Naive thymus-derived CD4-positive, alpha-beta T cell (primary cell): ENCODE results near the gene LRP2. TPM values are rescaled to one million over a fixed set of nuclear protein-coding genes. Genes with fewer than 3 reads are reported as not detected.
"Not testable (repeated sequence)": the region's sequence is repeated elsewhere in the genome, so short reads cannot be mapped to it uniquely, and the experiment has no call there.

ENCODE experiments used
- ATAC-seq: fragments of 150-1000 bp; cut with Tn5 transposase; 2 replicates; pipeline ENCODE4 v1.10.0; 2021; ENCODE audit warnings: mild to moderate bottlenecking, moderate library complexity
- CTCF ChIA-PET: fragments of 350-600 bp; sonication (Branson Sonifier 250); formaldehyde crosslinking; loops from one replicate; lab custom pipeline; 2021; ENCODE audit warnings: antibody characterized with exemption; lab: Charles Lee
- POLR2A ChIA-PET: fragments of 350-600 bp; sonication (Branson Sonifier 250); formaldehyde crosslinking; loops from one replicate; lab custom pipeline; 2021; ENCODE audit warnings: antibody characterized with exemption, inconsistent platforms; lab: Charles Lee
- DNase-seq, 9 donors: peaks; one replicate each; pipeline versions ENCODE4 v3.0.0 to v3.0.0-alpha.2; 2020 to 2022; ENCODE audit warnings: mixed read lengths in 1 of 9
- H3K27ac ChIP-seq: one replicate; pipeline ENCODE4 v1.7.0; 2013; ENCODE audit warnings: mild to moderate bottlenecking, low read depth, low read length, moderate library complexity
- H3K27me3 ChIP-seq, 2 donors: one replicate each; pipeline ENCODE4 v1.7.0; 2013; ENCODE audit warnings: low read length in 2 of 2, mild to moderate bottlenecking in 2 of 2, moderate library complexity in 2 of 2; ENCODE audit not compliant: control insufficient read depth in 2 of 2, insufficient read depth in 2 of 2
- H3K36me3 ChIP-seq, 3 experiments: 1 replicate in 2 of 3; 2 replicates in 1 of 3; pipeline ENCODE4 v1.7.0; 2013; ENCODE audit warnings: low read length in 3 of 3, mild to moderate bottlenecking in 3 of 3, moderate library complexity in 1 of 3; ENCODE audit not compliant: insufficient read depth in 3 of 3, control insufficient read depth in 2 of 3
- H3K4me1 ChIP-seq, 2 donors: one replicate each; pipeline ENCODE4 v1.7.0; 2013; ENCODE audit warnings: low read length in 2 of 2, mild to moderate bottlenecking in 2 of 2, moderate library complexity in 1 of 2; ENCODE audit not compliant: control insufficient read depth in 2 of 2, insufficient read depth in 2 of 2
- H3K4me3 ChIP-seq: 2 replicates; pipeline ENCODE4 v1.7.0; 2013; ENCODE audit warnings: mild to moderate bottlenecking, low read length
- H3K9me3 ChIP-seq, 3 experiments: 1 replicate in 2 of 3; 2 replicates in 1 of 3; pipeline ENCODE4 v1.7.0; 2013; ENCODE audit warnings: low read length in 3 of 3; ENCODE audit not compliant: control insufficient read depth in 2 of 3
- H3K27ac Mint-ChIP-seq, 9 donors: one replicate each; pipeline ENCODE4 v1.8.0; 2020 to 2022; ENCODE audit warnings: mixed read lengths in 9 of 9, mild to moderate bottlenecking in 8 of 9, moderate library complexity in 5 of 9, inconsistent platforms in 2 of 9
- H3K27me3 Mint-ChIP-seq, 5 donors: one replicate each; pipeline ENCODE4 v1.8.0; 2021 to 2022; ENCODE audit warnings: mixed read lengths in 5 of 5, mild to moderate bottlenecking in 1 of 5
- H3K36me3 Mint-ChIP-seq, 5 donors: one replicate each; pipeline ENCODE4 v1.8.0; 2020 to 2022; ENCODE audit warnings: mixed read lengths in 5 of 5, mild to moderate bottlenecking in 3 of 5, inconsistent platforms in 1 of 5
- H3K4me1 Mint-ChIP-seq, 7 donors: one replicate each; pipeline ENCODE4 v1.8.0; 2020 to 2022; ENCODE audit warnings: mixed read lengths in 7 of 7, mild to moderate bottlenecking in 3 of 7, inconsistent platforms in 1 of 7
- H3K4me3 Mint-ChIP-seq, 10 donors: one replicate each; pipeline ENCODE4 v1.8.0; 2020 to 2022; ENCODE audit warnings: mild to moderate bottlenecking in 10 of 10, mixed read lengths in 10 of 10, moderate library complexity in 6 of 10, inconsistent platforms in 2 of 10
- H3K9me3 Mint-ChIP-seq, 11 donors: one replicate each; pipeline ENCODE4 v1.8.0; 2020 to 2022; ENCODE audit warnings: mixed read lengths in 11 of 11, mild to moderate bottlenecking in 4 of 11, inconsistent platforms in 1 of 11, moderate library complexity in 1 of 11
- intact Hi-C, 2 donors: fragments of 100-400 bp; cut with micrococcal nuclease; formaldehyde crosslinking; loops; one replicate each; pipeline ENCODE4 v1.15.1; 2023
- polyA plus RNA-seq, 2 donors: library from polyadenylated mRNA; unstranded; fragments of 300-500 nt; fragmentation: Illumina TruSeq; gene quantifications; one replicate each; pipeline ENCODE4 v1.2.3, GENCODE V29; 2021
- total RNA-seq, 6 experiments: library from RNA in 5 of 6; stranded (reverse) in 5 of 6; gene quantifications; 1 replicate in 5 of 6; 2 replicates in 1 of 6; pipeline ENCODE4 v1.2.3 and lab custom pipeline; 2021 to 2026

The LRP2 gene
- total and polyA plus RNA-seq, 7 experiments from 2014 or later: 0.15 TPM; not detected in 6

DNA sequence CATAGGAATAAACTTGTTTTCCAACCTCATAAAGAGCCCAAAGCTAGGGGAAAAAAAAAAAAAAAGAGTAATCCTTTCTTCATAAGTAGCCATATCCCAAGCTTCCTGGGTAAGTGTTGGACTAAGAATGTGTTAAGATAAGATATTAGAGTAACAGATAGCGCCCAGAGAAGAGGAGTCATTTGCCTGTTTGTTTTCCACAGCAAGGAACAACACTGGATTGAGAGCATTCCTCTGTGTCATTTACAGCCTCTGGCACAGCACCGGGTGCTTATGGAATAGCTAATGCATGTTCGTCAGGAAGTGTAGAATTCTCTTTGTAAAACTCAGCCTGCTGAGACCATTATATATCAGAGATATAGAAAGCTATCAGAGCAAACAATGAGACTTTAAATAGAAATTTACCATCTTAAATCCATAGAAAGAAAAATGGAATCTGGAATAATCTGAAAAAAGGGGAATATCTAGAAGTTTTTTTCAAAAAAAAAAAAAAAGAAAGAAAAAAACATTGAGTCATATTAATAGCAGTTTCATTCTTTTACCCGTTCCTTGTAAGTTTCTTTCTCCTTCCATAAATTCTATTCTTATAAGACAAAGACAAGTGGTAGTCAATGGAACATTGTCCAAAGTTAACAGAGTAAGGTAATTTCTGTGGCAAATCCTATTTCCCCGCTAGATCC lies 37.6 kb downstream of the LRP2 start:
- no peak overlapping the region for H3K4me3 ChIP-seq
- DNase-seq: no peak
- no peak overlapping the region for H3K4me3 Mint-ChIP-seq
- no peaks in the 10 kb centered on the region for H3K36me3 Mint-ChIP-seq
- ChIA-PET POLR2A (no interaction called here), CTCF (interaction anchor here (0.6 kb wide), 1 partner anchor 48 kb away, joined by 3 read pairs; no protein-coding TSS in a partner anchor)
- H3K27me3 Mint-ChIP-seq: peaks cover 5 to 19% (median 11%) of the 10 kb centered on the region in 5 donors
- intact Hi-C loops: no loop called here
- H3K4me1 ChIP-seq: no peaks in the 10 kb centered on the region
- no peaks in the 10 kb centered on the region for H3K27me3 ChIP-seq
- H3K9me3 ChIP-seq: no peaks in the 10 kb centered on the region
- H3K9me3 Mint-ChIP-seq: peaks cover 0 to 2% (median 0%) of the 10 kb centered on the region in 11 donors
- H3K36me3 ChIP-seq: no peaks in the 10 kb centered on the region
- no peak overlapping the region for H3K27ac Mint-ChIP-seq
- no peak for ATAC-seq
- H3K4me1 Mint-ChIP-seq: no peaks in the 10 kb centered on the region
- H3K27ac ChIP-seq: no peak overlapping the region

DNA sequence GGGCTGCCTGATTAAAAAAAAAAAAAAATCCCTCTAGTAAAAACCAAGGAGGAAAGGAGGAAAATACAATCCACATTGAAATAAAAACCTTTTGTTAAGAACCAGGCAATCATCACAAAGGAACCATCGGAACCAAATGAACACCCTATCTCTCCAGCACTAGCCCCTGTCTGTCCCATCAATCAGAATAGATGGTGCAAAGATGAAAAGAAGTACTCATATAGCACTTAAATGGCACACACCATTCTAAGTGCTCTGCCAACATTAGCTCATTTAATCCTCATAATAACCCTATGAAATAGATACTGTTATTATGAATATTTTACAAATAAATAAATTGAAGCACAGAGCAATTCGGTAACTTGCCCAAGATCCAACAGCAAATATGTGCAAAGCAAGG lies 38.5 kb downstream of the LRP2 start:
- intact Hi-C loops: no loop called here
- H3K4me1 ChIP-seq: no peaks in the 10 kb centered on the region
- no peaks in the 10 kb centered on the region for H3K9me3 ChIP-seq
- ChIA-PET POLR2A (no interaction called here), CTCF (no interaction called here)
- DNase-seq: no peak
- Mint-ChIP-seq H3K4me1 (no peaks in the 10 kb centered on the region), H3K36me3 (no peaks in the 10 kb centered on the region), H3K9me3 (peaks cover 0 to 2% (median 0%) of the 10 kb centered on the region in 11 donors), H3K27me3 (peaks cover 5 to 16% (median 6%) of the 10 kb centered on the region in 5 donors), H3K27ac (no peak overlapping the region), H3K4me3 (no peak overlapping the region)
- no peaks in the 10 kb centered on the region for H3K36me3 ChIP-seq
- ATAC-seq: no peak
- no peak overlapping the region for H3K4me3 ChIP-seq
- H3K27ac ChIP-seq: no peak overlapping the region
- no peaks in the 10 kb centered on the region for H3K27me3 ChIP-seq

DNA sequence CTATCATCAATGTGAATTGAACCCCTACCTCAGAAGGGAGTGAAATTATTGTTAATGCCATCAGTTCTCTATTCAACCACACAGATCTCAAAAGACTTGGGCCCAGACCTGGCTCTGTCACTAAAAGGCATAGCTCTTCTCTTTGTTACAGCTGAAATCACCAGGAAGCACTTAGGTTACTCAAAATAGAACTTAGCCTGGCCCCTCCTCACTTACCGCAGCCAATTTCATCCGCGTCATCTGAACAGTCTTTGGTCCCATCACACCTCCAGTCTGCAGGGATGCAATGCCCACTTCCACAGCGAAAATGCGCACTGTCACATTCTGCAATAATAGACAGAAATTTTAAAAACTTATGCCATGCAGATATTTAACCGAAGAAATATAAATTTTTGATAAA lies 41.8 kb downstream of the LRP2 start:
- Histone ChIP-seq H3K36me3 (no peaks in the 10 kb centered on the region), H3K9me3 (no peaks in the 10 kb centered on the region), H3K27me3 (no peaks in the 10 kb centered on the region), H3K27ac (no peak overlapping the region), H3K4me1 (no peaks in the 10 kb centered on the region), H3K4me3 (no peak overlapping the region)
- Mint-ChIP-seq H3K4me3 (no peak overlapping the region), H3K27me3 (peaks cover 5 to 21% (median 11%) of the 10 kb centered on the region in 5 donors), H3K4me1 (no peaks in the 10 kb centered on the region), H3K9me3 (peaks cover 0 to 3% (median 0%) of the 10 kb centered on the region in 11 donors), H3K27ac (no peak overlapping the region), H3K36me3 (no peaks in the 10 kb centered on the region)
- DNase-seq (no peak), ATAC-seq (no peak)
- intact Hi-C loops: no loop called here
- ChIA-PET POLR2A (no interaction called here), CTCF (no interaction called here)

DNA sequence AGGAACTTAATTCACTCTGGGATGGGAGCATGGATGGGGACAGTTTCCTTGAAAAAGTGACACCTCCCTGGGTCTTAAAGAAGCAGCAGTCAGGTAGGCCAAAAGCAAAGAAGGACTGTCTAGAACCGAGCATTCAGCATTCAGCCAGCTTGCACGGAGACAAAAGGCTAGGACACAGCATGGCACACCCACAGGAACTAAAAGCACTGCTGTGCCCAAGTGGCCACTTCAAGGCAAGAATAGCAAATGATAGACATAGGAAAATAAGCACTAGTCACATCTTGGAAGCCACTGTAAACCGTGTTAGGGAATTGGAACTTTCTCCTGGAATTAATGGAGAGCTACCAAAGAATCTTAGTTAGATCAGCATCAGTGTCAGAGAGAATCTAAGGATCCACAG lies 47.0 kb downstream of the LRP2 start:
- POLR2A ChIA-PET: no interaction called here
- H3K27me3 Mint-ChIP-seq: peaks cover 0 to 40% (median 27%) of the 10 kb centered on the region in 5 donors
- CTCF ChIA-PET: no interaction called here

DNA sequence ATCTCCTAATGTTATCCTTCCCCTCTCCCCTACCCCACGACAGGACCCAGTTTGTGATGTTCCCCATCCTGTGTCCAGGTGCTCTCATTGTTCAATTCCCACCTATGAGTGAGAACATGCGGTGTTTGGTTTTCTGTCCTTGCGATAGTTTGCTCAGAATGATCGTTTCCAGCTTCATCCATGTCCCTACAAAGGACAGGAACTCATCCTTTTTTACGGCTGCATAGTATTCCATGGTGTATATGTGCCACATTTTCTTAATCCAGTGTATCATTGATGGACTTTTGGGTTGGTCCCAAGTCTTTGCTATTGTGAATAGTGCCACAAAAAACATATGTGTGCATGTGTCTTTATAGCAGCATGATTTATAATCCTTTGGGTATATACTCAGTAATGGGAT lies 54.0 kb downstream of the LRP2 start:
- H3K4me3 Mint-ChIP-seq, CTCF ChIA-PET, H3K4me3 ChIP-seq, H3K4me1 Mint-ChIP-seq, H3K36me3 ChIP-seq, ATAC-seq, H3K27ac Mint-ChIP-seq, H3K9me3 ChIP-seq, H3K27ac ChIP-seq, H3K27me3 ChIP-seq, POLR2A ChIA-PET, DNase-seq, intact Hi-C loops, H3K4me1 ChIP-seq: not testable (repeated sequence)
- Mint-ChIP-seq H3K36me3 (peaks cover 0 to 12% (median 0%) of the 10 kb centered on the region in 5 donors), H3K9me3 (peaks cover 0 to 32% (median 9%) of the 10 kb centered on the region in 11 donors), H3K27me3 (peaks cover 2 to 25% (median 16%) of the 10 kb centered on the region in 5 donors)

More for the DNA sequence above, 47.0 kb downstream of the LRP2 start:
- no peak for DNase-seq
- H3K36me3 Mint-ChIP-seq: peaks cover 0 to 12% (median 0%) of the 10 kb centered on the region in 5 donors
- Histone ChIP-seq H3K4me1 (no peaks in the 10 kb centered on the region), H3K4me3 (no peak overlapping the region), H3K27me3 (no peaks in the 10 kb centered on the region), H3K9me3 (no peaks in the 10 kb centered on the region), H3K36me3 (no peaks in the 10 kb centered on the region), H3K27ac (no peak overlapping the region)
- no peak overlapping the region for H3K4me3 Mint-ChIP-seq
- no peak overlapping the region for H3K27ac Mint-ChIP-seq
- ATAC-seq: no peak
- H3K9me3 Mint-ChIP-seq: peaks cover 0 to 20% (median 7%) of the 10 kb centered on the region in 11 donors
- intact Hi-C loops: no loop called here
- no peaks in the 10 kb centered on the region for H3K4me1 Mint-ChIP-seq

DNA sequence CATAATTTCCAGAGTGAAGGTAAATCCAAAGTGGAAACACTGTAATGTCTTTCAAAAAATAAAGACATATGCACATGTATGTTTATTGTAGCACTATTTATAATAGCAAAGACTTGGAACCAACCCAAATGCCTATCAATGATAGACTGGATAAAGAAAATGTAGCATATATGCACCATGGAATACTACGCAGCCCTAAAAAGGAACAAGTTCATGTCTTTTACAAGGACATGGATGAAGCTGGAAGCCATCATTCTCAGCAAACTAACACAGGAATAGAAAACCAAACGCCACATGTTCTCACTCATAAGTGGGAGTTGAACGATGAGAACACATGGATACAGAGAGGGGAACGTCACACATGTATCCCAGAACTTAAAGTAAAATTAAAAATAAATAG lies 57.6 kb downstream of the LRP2 start:
- H3K27ac ChIP-seq, H3K9me3 ChIP-seq, H3K4me1 ChIP-seq, H3K36me3 Mint-ChIP-seq, H3K4me3 ChIP-seq, H3K36me3 ChIP-seq, H3K27ac Mint-ChIP-seq, H3K4me3 Mint-ChIP-seq, ATAC-seq, H3K9me3 Mint-ChIP-seq, POLR2A ChIA-PET, intact Hi-C loops, DNase-seq, H3K4me1 Mint-ChIP-seq, CTCF ChIA-PET, H3K27me3 ChIP-seq: not testable (repeated sequence)
- H3K27me3 Mint-ChIP-seq: peaks cover 5 to 22% (median 19%) of the 10 kb centered on the region in 5 donors
